Measurements from ENCODE around the gene NTHL1.

DNA sequence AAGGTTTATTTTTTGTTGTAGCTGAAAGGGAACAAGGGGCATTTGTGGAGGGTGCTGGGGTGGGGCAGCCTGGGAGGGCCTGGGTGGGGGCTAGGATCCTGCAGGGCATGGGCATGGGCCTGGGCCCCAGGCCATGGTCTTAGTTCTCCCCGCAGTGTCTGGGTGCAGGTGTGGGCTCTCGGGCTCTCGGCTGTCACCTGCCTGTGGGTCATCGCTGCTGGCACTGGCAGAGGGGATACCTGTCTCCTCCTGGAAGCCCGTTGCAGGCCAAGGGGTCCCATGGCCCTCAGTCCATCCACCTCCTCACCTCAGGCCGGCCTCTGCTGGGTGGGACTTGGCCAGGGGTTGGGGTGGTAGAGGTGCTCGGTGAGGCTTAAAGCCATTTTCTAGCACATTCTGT is 30.5 kb upstream of the NTHL1 start:
- TF ChIP-seq, protein P1, sequence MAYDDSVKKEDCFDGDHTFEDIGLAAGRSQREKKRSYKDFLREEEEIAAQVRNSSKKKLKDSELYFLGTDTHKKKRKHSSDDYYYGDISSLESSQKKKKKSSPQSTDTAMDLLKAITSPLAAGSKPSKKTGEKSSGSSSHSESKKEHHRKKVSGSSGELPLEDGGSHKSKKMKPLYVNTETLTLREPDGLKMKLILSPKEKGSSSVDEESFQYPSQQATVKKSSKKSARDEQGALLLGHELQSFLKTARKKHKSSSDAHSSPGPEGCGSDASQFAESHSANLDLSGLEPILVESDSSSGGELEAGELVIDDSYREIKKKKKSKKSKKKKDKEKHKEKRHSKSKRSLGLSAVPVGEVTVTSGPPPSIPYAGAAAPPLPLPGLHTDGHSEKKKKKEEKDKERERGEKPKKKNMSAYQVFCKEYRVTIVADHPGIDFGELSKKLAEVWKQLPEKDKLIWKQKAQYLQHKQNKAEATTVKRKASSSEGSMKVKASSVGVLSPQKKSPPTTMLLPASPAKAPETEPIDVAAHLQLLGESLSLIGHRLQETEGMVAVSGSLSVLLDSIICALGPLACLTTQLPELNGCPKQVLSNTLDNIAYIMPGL (CRISPR knock-in tag; IDR thresholded peaks at IDR 0.05), result no peak
- no peak for TF ChIP-seq ZNF232 (CRISPR knock-in tag; IDR thresholded peaks at IDR 0.05)
- TF ChIP-seq TEAD1 (CRISPR knock-in tag; IDR thresholded peaks at IDR 0.05), result no peak
- TF ChIP-seq, protein P2, sequence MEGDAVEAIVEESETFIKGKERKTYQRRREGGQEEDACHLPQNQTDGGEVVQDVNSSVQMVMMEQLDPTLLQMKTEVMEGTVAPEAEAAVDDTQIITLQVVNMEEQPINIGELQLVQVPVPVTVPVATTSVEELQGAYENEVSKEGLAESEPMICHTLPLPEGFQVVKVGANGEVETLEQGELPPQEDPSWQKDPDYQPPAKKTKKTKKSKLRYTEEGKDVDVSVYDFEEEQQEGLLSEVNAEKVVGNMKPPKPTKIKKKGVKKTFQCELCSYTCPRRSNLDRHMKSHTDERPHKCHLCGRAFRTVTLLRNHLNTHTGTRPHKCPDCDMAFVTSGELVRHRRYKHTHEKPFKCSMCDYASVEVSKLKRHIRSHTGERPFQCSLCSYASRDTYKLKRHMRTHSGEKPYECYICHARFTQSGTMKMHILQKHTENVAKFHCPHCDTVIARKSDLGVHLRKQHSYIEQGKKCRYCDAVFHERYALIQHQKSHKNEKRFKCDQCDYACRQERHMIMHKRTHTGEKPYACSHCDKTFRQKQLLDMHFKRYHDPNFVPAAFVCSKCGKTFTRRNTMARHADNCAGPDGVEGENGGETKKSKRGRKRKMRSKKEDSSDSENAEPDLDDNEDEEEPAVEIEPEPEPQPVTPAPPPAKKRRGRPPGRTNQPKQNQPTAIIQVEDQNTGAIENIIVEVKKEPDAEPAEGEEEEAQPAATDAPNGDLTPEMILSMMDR (IDR thresholded peaks at IDR 0.05), result no peak
- TF ChIP-seq ZNF121 (CRISPR knock-in tag; IDR thresholded peaks at IDR 0.05), result no peak
- no peak for TF ChIP-seq GABPB1 (CRISPR knock-in tag; IDR thresholded peaks at IDR 0.05)
